GM12878 (cell line): ENCODE data around the gene KMT2B. TPM values are rescaled to one million over a fixed set of nuclear protein-coding genes. Genes with fewer than 3 reads are reported as not detected.

ENCODE experiments used
- BCL11A ChIP-seq: IDR thresholded peaks from 2 replicates; pipeline ENCODE4 v1.6.1; 2011; ENCODE audit warnings: low read depth, low read length
- ESRRA ChIP-seq: IDR thresholded peaks from 2 replicates; pipeline ENCODE4 v1.6.1; 2012; ENCODE audit warnings: mild to moderate bottlenecking, low read length, improper control_type of control experiment
- HDAC6 ChIP-seq: fragments of 200-600 bp; sonication (generic); IDR thresholded peaks from one replicate; pipeline ENCODE4 v1.8.0; 2017; ENCODE audit warnings: antibody characterized with exemption; ENCODE audit not compliant: unreplicated experiment
- HDGF ChIP-seq: fragments of 450-650 bp; IDR thresholded peaks from 2 replicates; pipeline ENCODE4 v1.6.1; 2016; ENCODE audit warnings: antibody characterized with exemption
- IKZF2 ChIP-seq, 2 experiments: fragments of 450-650 bp; IDR thresholded peaks; 2 replicates each; pipeline ENCODE4 v1.6.1; 2017; ENCODE audit warnings: mild to moderate bottlenecking in 2 of 2, moderate library complexity in 2 of 2
- MTA3 ChIP-seq: IDR thresholded peaks from 2 replicates; pipeline ENCODE4 v1.6.1; 2012; ENCODE audit warnings: low read length, inconsistent platforms, borderline replicate concordance
- NBN ChIP-seq: fragments of 450-650 bp; IDR thresholded peaks from 2 replicates; pipeline ENCODE4 v1.6.1; 2016
- NR2C2 ChIP-seq: IDR thresholded peaks from 2 replicates; pipeline ENCODE4 v1.6.1; 2011; ENCODE audit warnings: borderline replicate concordance, low read depth; ENCODE audit not compliant: control insufficient read depth, insufficient read length
- NRF1 ChIP-seq: conservative IDR thresholded peaks from 2 replicates; pipeline ENCODE4 v1.6.1; 2011; ENCODE audit warnings: mild to moderate bottlenecking, low read depth, low read length, improper control_type of control experiment
- PAX5 ChIP-seq: IDR thresholded peaks from 2 replicates; pipeline ENCODE4 v1.6.1; 2011; ENCODE audit warnings: low read depth, low read length, borderline replicate concordance
- PAX8 ChIP-seq: fragments of 450-650 bp; IDR thresholded peaks from 2 replicates; pipeline ENCODE4 v1.6.1; 2017; ENCODE audit warnings: mild to moderate bottlenecking, moderate library complexity
- RAD21 ChIP-seq: IDR thresholded peaks from 2 replicates; pipeline ENCODE4 v1.6.1; 2011; ENCODE audit warnings: mild to moderate bottlenecking, low read depth, low read length, moderate library complexity; ENCODE audit not compliant: insufficient read depth
- RAD51 ChIP-seq: fragments of 450-650 bp; IDR thresholded peaks from 2 replicates; pipeline ENCODE4 v1.6.1; 2016; ENCODE audit warnings: moderate library complexity, mild to moderate bottlenecking, inconsistent platforms
- RB1 ChIP-seq: fragments of 450-650 bp; formaldehyde crosslinking; IDR thresholded peaks from 2 replicates; pipeline ENCODE4 v1.6.1; 2017; ENCODE audit warnings: mild to moderate bottlenecking, borderline replicate concordance
- SMARCA5 ChIP-seq: fragments of 450-650 bp; IDR thresholded peaks from 2 replicates; pipeline ENCODE4 v1.6.1; 2017; ENCODE audit warnings: mild to moderate bottlenecking
- SP1 ChIP-seq: IDR thresholded peaks from one replicate; pipeline ENCODE4 v1.6.1; 2011; ENCODE audit warnings: low read depth, low read length
- SPI1 ChIP-seq: IDR thresholded peaks from 2 replicates; pipeline ENCODE4 v1.6.1; 2011; ENCODE audit warnings: low read depth, mild to moderate bottlenecking, low read length, moderate library complexity, borderline replicate concordance; ENCODE audit not compliant: insufficient read depth
- SREBF1 ChIP-seq: IDR thresholded peaks from 2 replicates; pipeline ENCODE4 v1.6.1; 2012; ENCODE audit warnings: mild to moderate bottlenecking, low read length
- TARDBP ChIP-seq: IDR thresholded peaks from 2 replicates; pipeline ENCODE4 v1.6.1; 2016; ENCODE audit warnings: borderline replicate concordance
- YY1 ChIP-seq: IDR thresholded peaks from 2 replicates; pipeline ENCODE4 v1.6.1; 2011; ENCODE audit warnings: low read depth, mild to moderate bottlenecking, low read length
- ZNF274 ChIP-seq: IDR thresholded peaks from one replicate; pipeline ENCODE4 v1.8.0; 2011; ENCODE audit not compliant: insufficient read length, insufficient read depth
- ZNF384 ChIP-seq: IDR thresholded peaks from 2 replicates; pipeline ENCODE4 v1.6.1; 2012; ENCODE audit warnings: low read depth, mild to moderate bottlenecking, low read length, improper control_type of control experiment, borderline replicate concordance
- ZNF622 ChIP-seq: fragments of 450-650 bp; IDR thresholded peaks from 2 replicates; pipeline ENCODE4 v1.6.1; 2017; ENCODE audit warnings: mild to moderate bottlenecking, inconsistent platforms
- polyA plus RNA-seq, 11 experiments: library from polyadenylated mRNA; depleted of rRNA in 4 of 11; unstranded in 6 of 11; stranded (reverse) in 5 of 11; fragments of >200 nt; fragmentation: Nextera tagmentation in 4 of 11; fragmentation: Illumina TruSeq in 1 of 11; extraction: Ambion mirVana in 4 of 11; extraction: Trizol in 1 of 11; gene quantifications; 1 replicate in 1 of 11; 2 replicates in 10 of 11; pipeline versions ENCODE4 v1.2.1 to v1.2.3, GENCODE V29; 2011 to 2016; ENCODE audit warnings: inconsistent platforms in 2 of 11, missing spikeins in 2 of 11, low read depth in 1 of 11
- total RNA-seq, 4 experiments: library from RNA; depleted of rRNA in 3 of 4; stranded (reverse); fragments of >200 nt in 3 of 4; fragmentation: Illumina TruSeq in 1 of 4; extraction: Trizol in 1 of 4; gene quantifications; 2 replicates each; pipeline versions ENCODE4 v1.2.1 to v1.2.3, GENCODE V29; 2013 to 2021
- TF ChIP-seq, protein P1 (sequence below): fragments of 450-650 bp; IDR thresholded peaks from 2 replicates; pipeline ENCODE4 v1.6.1; 2014; ENCODE audit warnings: mild to moderate bottlenecking
- TF ChIP-seq, protein P2 (sequence below): fragments of 450-650 bp; IDR thresholded peaks from 2 replicates; pipeline ENCODE4 v1.6.1; 2017; ENCODE audit warnings: mild to moderate bottlenecking
- TF ChIP-seq, protein P3 (sequence below): fragments of 450-650 bp; IDR thresholded peaks from 2 replicates; pipeline ENCODE4 v1.6.1; 2017; ENCODE audit warnings: antibody characterized with exemption, mild to moderate bottlenecking, moderate library complexity
- TF ChIP-seq, protein P4 (sequence below): fragments of 450-650 bp; IDR thresholded peaks from 2 replicates; pipeline ENCODE4 v1.6.1; 2017; ENCODE audit warnings: borderline replicate concordance

KMT2B gene
- total and polyA plus RNA-seq, 10 of the 15 experiments (the other 5 are each of a cell fraction or from before 2014, with no cell fraction given), result 0.71 to 35.6 (median 6.0) TPM

DNA sequence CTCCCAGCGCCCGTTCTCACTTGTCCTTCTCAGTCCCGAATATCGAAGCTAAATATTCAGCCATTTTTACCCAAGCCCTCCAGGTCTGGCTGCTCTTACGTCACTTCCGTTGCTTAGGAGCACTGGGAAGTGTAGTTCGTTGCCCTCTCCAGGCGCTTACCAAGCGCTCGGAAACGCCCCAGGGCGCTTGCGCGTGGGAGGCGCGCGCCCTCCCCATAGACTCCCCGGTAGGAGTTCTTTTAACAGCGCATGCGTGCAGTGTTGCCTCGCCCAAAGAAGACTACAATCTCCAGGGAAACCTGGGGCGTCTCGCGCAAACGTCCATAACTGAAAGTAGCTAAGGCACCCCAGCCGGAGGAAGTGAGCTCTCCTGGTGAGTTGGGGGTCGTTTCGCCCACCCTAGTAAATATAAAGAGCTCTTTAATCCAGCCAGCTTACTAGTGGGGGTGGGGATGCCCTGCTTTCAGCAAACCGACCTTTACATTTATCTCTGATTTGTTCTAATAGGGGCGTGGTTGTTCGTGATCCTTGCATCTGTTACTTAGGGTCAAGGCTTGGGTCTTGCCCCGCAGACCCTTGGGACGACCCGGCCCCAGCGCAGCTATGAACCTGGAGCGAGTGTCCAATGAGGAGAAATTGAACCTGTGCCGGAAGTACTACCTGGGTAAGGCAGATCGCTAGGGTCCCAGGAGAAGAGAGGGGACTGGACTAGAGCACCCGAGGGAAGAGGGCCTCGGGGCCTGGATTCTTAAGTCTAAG lies 27.7 kb downstream of the KMT2B start, which contains the start of the genes PSENEN and U2AF1L4 (continued):
- TF ChIP-seq ZNF384, result no peak
- TF ChIP-seq MTA3, result no peak
- TF ChIP-seq TARDBP, result 0 out of 2 replicates have a peak, but pooled peaks have one; percentile 49
- TF ChIP-seq, protein P1, sequence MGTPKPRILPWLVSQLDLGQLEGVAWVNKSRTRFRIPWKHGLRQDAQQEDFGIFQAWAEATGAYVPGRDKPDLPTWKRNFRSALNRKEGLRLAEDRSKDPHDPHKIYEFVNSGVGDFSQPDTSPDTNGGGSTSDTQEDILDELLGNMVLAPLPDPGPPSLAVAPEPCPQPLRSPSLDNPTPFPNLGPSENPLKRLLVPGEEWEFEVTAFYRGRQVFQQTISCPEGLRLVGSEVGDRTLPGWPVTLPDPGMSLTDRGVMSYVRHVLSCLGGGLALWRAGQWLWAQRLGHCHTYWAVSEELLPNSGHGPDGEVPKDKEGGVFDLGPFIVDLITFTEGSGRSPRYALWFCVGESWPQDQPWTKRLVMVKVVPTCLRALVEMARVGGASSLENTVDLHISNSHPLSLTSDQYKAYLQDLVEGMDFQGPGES, result no peak
- peak; percentile 66 for TF ChIP-seq SREBF1
- TF ChIP-seq IKZF2 (IDR thresholded peaks at IDR 0.05), result no peak
- TF ChIP-seq ZNF622, result no peak
- TF ChIP-seq RAD21, result no peak
- no peak for TF ChIP-seq RAD51
- no peak; the same call in 1 of the 2 replicates for TF ChIP-seq NBN
- TF ChIP-seq, protein P2, sequence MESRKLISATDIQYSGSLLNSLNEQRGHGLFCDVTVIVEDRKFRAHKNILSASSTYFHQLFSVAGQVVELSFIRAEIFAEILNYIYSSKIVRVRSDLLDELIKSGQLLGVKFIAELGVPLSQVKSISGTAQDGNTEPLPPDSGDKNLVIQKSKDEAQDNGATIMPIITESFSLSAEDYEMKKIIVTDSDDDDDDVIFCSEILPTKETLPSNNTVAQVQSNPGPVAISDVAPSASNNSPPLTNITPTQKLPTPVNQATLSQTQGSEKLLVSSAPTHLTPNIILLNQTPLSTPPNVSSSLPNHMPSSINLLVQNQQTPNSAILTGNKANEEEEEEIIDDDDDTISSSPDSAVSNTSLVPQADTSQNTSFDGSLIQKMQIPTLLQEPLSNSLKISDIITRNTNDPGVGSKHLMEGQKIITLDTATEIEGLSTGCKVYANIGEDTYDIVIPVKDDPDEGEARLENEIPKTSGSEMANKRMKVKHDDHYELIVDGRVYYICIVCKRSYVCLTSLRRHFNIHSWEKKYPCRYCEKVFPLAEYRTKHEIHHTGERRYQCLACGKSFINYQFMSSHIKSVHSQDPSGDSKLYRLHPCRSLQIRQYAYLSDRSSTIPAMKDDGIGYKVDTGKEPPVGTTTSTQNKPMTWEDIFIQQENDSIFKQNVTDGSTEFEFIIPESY, result no peak
- peak; percentile 26 for TF ChIP-seq SP1
- TF ChIP-seq PAX5, result no peak
- no peak for TF ChIP-seq ZNF274
- peak; percentile 96 for TF ChIP-seq NRF1
- TF ChIP-seq, protein P3, sequence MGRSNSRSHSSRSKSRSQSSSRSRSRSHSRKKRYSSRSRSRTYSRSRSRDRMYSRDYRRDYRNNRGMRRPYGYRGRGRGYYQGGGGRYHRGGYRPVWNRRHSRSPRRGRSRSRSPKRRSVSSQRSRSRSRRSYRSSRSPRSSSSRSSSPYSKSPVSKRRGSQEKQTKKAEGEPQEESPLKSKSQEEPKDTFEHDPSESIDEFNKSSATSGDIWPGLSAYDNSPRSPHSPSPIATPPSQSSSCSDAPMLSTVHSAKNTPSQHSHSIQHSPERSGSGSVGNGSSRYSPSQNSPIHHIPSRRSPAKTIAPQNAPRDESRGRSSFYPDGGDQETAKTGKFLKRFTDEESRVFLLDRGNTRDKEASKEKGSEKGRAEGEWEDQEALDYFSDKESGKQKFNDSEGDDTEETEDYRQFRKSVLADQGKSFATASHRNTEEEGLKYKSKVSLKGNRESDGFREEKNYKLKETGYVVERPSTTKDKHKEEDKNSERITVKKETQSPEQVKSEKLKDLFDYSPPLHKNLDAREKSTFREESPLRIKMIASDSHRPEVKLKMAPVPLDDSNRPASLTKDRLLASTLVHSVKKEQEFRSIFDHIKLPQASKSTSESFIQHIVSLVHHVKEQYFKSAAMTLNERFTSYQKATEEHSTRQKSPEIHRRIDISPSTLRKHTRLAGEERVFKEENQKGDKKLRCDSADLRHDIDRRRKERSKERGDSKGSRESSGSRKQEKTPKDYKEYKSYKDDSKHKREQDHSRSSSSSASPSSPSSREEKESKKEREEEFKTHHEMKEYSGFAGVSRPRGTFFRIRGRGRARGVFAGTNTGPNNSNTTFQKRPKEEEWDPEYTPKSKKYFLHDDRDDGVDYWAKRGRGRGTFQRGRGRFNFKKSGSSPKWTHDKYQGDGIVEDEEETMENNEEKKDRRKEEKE, result no peak
- TF ChIP-seq RB1, result no peak; the same call in 1 of the 2 replicates
- TF ChIP-seq HDGF, result no peak
- no peak for TF ChIP-seq BCL11A
- peak; percentile 66 for TF ChIP-seq SPI1
- TF ChIP-seq SMARCA5, result no peak
- no peak for TF ChIP-seq ESRRA
- no peak for TF ChIP-seq NR2C2
- no peak for TF ChIP-seq PAX8
- TF ChIP-seq YY1, result peak; percentile 94
- no peak for TF ChIP-seq HDAC6
- TF ChIP-seq, protein P4, sequence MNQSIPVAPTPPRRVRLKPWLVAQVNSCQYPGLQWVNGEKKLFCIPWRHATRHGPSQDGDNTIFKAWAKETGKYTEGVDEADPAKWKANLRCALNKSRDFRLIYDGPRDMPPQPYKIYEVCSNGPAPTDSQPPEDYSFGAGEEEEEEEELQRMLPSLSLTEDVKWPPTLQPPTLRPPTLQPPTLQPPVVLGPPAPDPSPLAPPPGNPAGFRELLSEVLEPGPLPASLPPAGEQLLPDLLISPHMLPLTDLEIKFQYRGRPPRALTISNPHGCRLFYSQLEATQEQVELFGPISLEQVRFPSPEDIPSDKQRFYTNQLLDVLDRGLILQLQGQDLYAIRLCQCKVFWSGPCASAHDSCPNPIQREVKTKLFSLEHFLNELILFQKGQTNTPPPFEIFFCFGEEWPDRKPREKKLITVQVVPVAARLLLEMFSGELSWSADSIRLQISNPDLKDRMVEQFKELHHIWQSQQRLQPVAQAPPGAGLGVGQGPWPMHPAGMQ, result no peak
